Activated T-helper 2 cell treated with anti-CD3 and anti-CD28 coated beads, Interferon-gamma antibody, Interleukin-2, Interleukin-4, amounts not matched to agents 10 μg/mL and 5 μg/mL and 100 μg/mL, durations not matched to agents 14 hours and 24 hours and 36 hours (primary cell): Measurements from ENCODE around the gene LAMP1. TPM values are rescaled to one million over a fixed set of nuclear protein-coding genes. Genes with fewer than 3 reads are reported as not detected.

Experiments
- DNase-seq: peaks from one replicate; pipeline ENCODE4 v3.0.0; 2021; ENCODE audit warnings: low spot score
- H3K27ac Mint-ChIP-seq: one replicate; pipeline ENCODE4 v1.8.0; 2021; ENCODE audit warnings: mixed read lengths
- H3K27me3 Mint-ChIP-seq: one replicate; pipeline ENCODE4 v1.8.0; 2021; ENCODE audit warnings: low read depth, mixed read lengths
- H3K36me3 Mint-ChIP-seq: one replicate; pipeline ENCODE4 v1.8.0; 2021; ENCODE audit warnings: low read depth, mixed read lengths
- H3K4me1 Mint-ChIP-seq: one replicate; pipeline ENCODE4 v1.8.0; 2021; ENCODE audit warnings: low read depth, mixed read lengths
- H3K4me3 Mint-ChIP-seq: one replicate; pipeline ENCODE4 v1.8.0; 2021; ENCODE audit warnings: low read depth, mild to moderate bottlenecking, moderate library complexity, mixed read lengths
- H3K9me3 Mint-ChIP-seq: one replicate; pipeline ENCODE4 v1.8.0; 2021; ENCODE audit warnings: mixed read lengths
- intact Hi-C: fragments of 100-400 bp; cut with micrococcal nuclease; formaldehyde crosslinking; loops from one replicate; pipeline ENCODE4 v1.15.1; 2023
- total RNA-seq: library from RNA; stranded (reverse); gene quantifications from 2 replicates; pipeline ENCODE4 v1.2.3, GENCODE V29; 2022

The LAMP1 gene
- total RNA-seq, 1 donor from 2014 or later: 58.4 TPM

GRCh38 chr13:113355621-113356020 lies 58.6 kb downstream of the LAMP1 start:
- Mint-ChIP-seq H3K36me3 (no peaks in the 10 kb centered on the region), H3K4me1 (no peaks in the 10 kb centered on the region), H3K27me3 (peaks cover 11% of the 10 kb centered on the region), H3K9me3 (no peaks in the 10 kb centered on the region), H3K27ac (no peak overlapping the region), H3K4me3 (no peak overlapping the region)
- intact Hi-C loops: no loop called here
- DNase-seq: no peak

- intact Hi-C loops: no loop called here
- Mint-ChIP-seq H3K4me1 (peaks cover 1% of the 10 kb centered on the region), H3K27ac (no peak overlapping the region), H3K9me3 (no peaks in the 10 kb centered on the region), H3K36me3 (no peaks in the 10 kb centered on the region), H3K4me3 (no peak overlapping the region), H3K27me3 (peaks cover 15% of the 10 kb centered on the region)
- DNase-seq: no peak
These were observed 59.6 kb downstream of the LAMP1 start for GRCh38 chr13:113356596-113356995.

GRCh38 chr13:113357529-113357928 lies 60.5 kb downstream of the LAMP1 start:
- H3K4me1 Mint-ChIP-seq: peaks cover 1% of the 10 kb centered on the region
- intact Hi-C loops: no loop called here
- H3K4me3 Mint-ChIP-seq: no peak overlapping the region
- no peaks in the 10 kb centered on the region for H3K9me3 Mint-ChIP-seq
- peaks cover 20% of the 10 kb centered on the region for H3K27me3 Mint-ChIP-seq
- DNase-seq: no peak
- H3K27ac Mint-ChIP-seq: no peak overlapping the region
- H3K36me3 Mint-ChIP-seq: no peaks in the 10 kb centered on the region

GRCh38 chr13:113358653-113359190 lies 61.7 kb downstream of the LAMP1 start:
- no peak overlapping the region for H3K27ac Mint-ChIP-seq
- DNase-seq: no peak
- peaks cover 1% of the 10 kb centered on the region for H3K4me1 Mint-ChIP-seq
- H3K27me3 Mint-ChIP-seq: peaks cover 24% of the 10 kb centered on the region
- no peaks in the 10 kb centered on the region for H3K36me3 Mint-ChIP-seq
- H3K9me3 Mint-ChIP-seq: no peaks in the 10 kb centered on the region
- intact Hi-C loops: no loop called here
- no peak overlapping the region for H3K4me3 Mint-ChIP-seq

- no peak for DNase-seq
- Mint-ChIP-seq H3K9me3 (no peaks in the 10 kb centered on the region), H3K27me3 (peaks cover 24% of the 10 kb centered on the region), H3K36me3 (no peaks in the 10 kb centered on the region), H3K4me1 (peaks cover 1% of the 10 kb centered on the region), H3K27ac (no peak overlapping the region), H3K4me3 (no peak overlapping the region)
- intact Hi-C loops: no loop called here
These were observed 62.5 kb downstream of the LAMP1 start for GRCh38 chr13:113359571-113359970.

GRCh38 chr13:113360446-113360845 lies 63.4 kb downstream of the LAMP1 start:
- Mint-ChIP-seq H3K36me3 (no peaks in the 10 kb centered on the region), H3K4me3 (no peak overlapping the region), H3K27me3 (peaks cover 24% of the 10 kb centered on the region), H3K27ac (no peak overlapping the region), H3K9me3 (no peaks in the 10 kb centered on the region), H3K4me1 (peaks cover 1% of the 10 kb centered on the region)
- intact Hi-C loops: no loop called here
- no peak for DNase-seq

- H3K4me3 Mint-ChIP-seq: no peak overlapping the region
- H3K27me3 Mint-ChIP-seq: peaks cover 26% of the 10 kb centered on the region
- H3K4me1 Mint-ChIP-seq: peaks cover 1% of the 10 kb centered on the region
- no peak for DNase-seq
- no peaks in the 10 kb centered on the region for H3K36me3 Mint-ChIP-seq
- H3K27ac Mint-ChIP-seq: no peak overlapping the region
- H3K9me3 Mint-ChIP-seq: no peaks in the 10 kb centered on the region
- intact Hi-C loops: no loop called here
These were observed 64.4 kb downstream of the LAMP1 start for GRCh38 chr13:113361406-113361805.

GRCh38 chr13:113364311-113364889 lies 67.4 kb downstream of the LAMP1 start:
- no peak overlapping the region for H3K4me3 Mint-ChIP-seq
- peaks cover 24% of the 10 kb centered on the region for H3K27me3 Mint-ChIP-seq
- H3K36me3 Mint-ChIP-seq: no peaks in the 10 kb centered on the region
- intact Hi-C loops: no loop called here
- H3K4me1 Mint-ChIP-seq: peaks cover 1% of the 10 kb centered on the region
- no peak overlapping the region for H3K27ac Mint-ChIP-seq
- DNase-seq: no peak
- no peaks in the 10 kb centered on the region for H3K9me3 Mint-ChIP-seq

- intact Hi-C loops: no loop called here
- H3K36me3 Mint-ChIP-seq: no peaks in the 10 kb centered on the region
- peaks cover 20% of the 10 kb centered on the region for H3K27me3 Mint-ChIP-seq
- H3K27ac Mint-ChIP-seq: no peak overlapping the region
- no peaks in the 10 kb centered on the region for H3K9me3 Mint-ChIP-seq
- no peak overlapping the region for H3K4me3 Mint-ChIP-seq
- H3K4me1 Mint-ChIP-seq: peaks cover 1% of the 10 kb centered on the region
- DNase-seq: no peak
These were observed 68.0 kb downstream of the LAMP1 start for GRCh38 chr13:113364901-113365582.

GRCh38 chr13:113365583-113365970 lies 68.5 kb downstream of the LAMP1 start:
- intact Hi-C loops: no loop called here
- peaks cover 15% of the 10 kb centered on the region for H3K27me3 Mint-ChIP-seq
- no peak overlapping the region for H3K4me3 Mint-ChIP-seq
- no peak for DNase-seq
- no peak overlapping the region for H3K27ac Mint-ChIP-seq
- H3K4me1 Mint-ChIP-seq: peaks cover 1% of the 10 kb centered on the region
- no peaks in the 10 kb centered on the region for H3K36me3 Mint-ChIP-seq
- no peaks in the 10 kb centered on the region for H3K9me3 Mint-ChIP-seq

GRCh38 chr13:113365971-113366588 lies 69.0 kb downstream of the LAMP1 start:
- no peak overlapping the region for H3K27ac Mint-ChIP-seq
- H3K9me3 Mint-ChIP-seq: no peaks in the 10 kb centered on the region
- no peaks in the 10 kb centered on the region for H3K36me3 Mint-ChIP-seq
- no peak overlapping the region for H3K4me3 Mint-ChIP-seq
- intact Hi-C loops: no loop called here
- peaks cover 1% of the 10 kb centered on the region for H3K4me1 Mint-ChIP-seq
- DNase-seq: no peak
- H3K27me3 Mint-ChIP-seq: peaks cover 15% of the 10 kb centered on the region

- H3K27ac Mint-ChIP-seq: no peak overlapping the region
- peaks cover 10% of the 10 kb centered on the region for H3K27me3 Mint-ChIP-seq
- no peak overlapping the region for H3K4me3 Mint-ChIP-seq
- intact Hi-C loops: no loop called here
- H3K4me1 Mint-ChIP-seq: no peaks in the 10 kb centered on the region
- DNase-seq: no peak
- no peaks in the 10 kb centered on the region for H3K36me3 Mint-ChIP-seq
- H3K9me3 Mint-ChIP-seq: no peaks in the 10 kb centered on the region
These were observed 70.1 kb downstream of the LAMP1 start for GRCh38 chr13:113367020-113367560.

GRCh38 chr13:113367771-113368170 lies 70.7 kb downstream of the LAMP1 start:
- intact Hi-C loops: no loop called here
- Mint-ChIP-seq H3K4me3 (no peak overlapping the region), H3K36me3 (no peaks in the 10 kb centered on the region), H3K4me1 (no peaks in the 10 kb centered on the region), H3K27me3 (peaks cover 4% of the 10 kb centered on the region), H3K27ac (no peak overlapping the region), H3K9me3 (no peaks in the 10 kb centered on the region)
- no peak for DNase-seq
